Neural cell (in vitro differentiated cells): ENCODE measurements around the gene RIN1. TPM values are rescaled to one million over a fixed set of nuclear protein-coding genes. Genes with fewer than 3 reads are reported as not detected.

ENCODE experiments used
- H2AFZ ChIP-seq: fragments of 200-600, 300-800 bp; sonication (generic), shearing (Covaris generic); 2 replicates; pipeline ENCODE4 v1.6.0; 2014; ENCODE audit warnings: low read depth, mild to moderate bottlenecking, antibody characterized with exemption, low read length, moderate library complexity
- H3F3A ChIP-seq: fragments of 200-600 bp; shearing (Covaris generic); 2 replicates; pipeline ENCODE4 v1.6.1; 2016; ENCODE audit warnings: mild to moderate bottlenecking, moderate library complexity, mixed read lengths, antibody characterized with exemption, low read length; ENCODE audit not compliant: insufficient read depth, poor library complexity, severe bottlenecking
- H3K27ac ChIP-seq: fragments of 200-600, 300-800 bp; sonication (generic), shearing (Covaris generic); 2 replicates; pipeline ENCODE4 v1.5.1; 2014; ENCODE audit warnings: mild to moderate bottlenecking, low read length, moderate library complexity
- H3K27me3 ChIP-seq: fragments of 300-800, 200-600 bp; sonication (generic), shearing (Covaris generic); 2 replicates; pipeline ENCODE4 v1.6.0; 2014; ENCODE audit warnings: mild to moderate bottlenecking, low read depth, low read length, moderate library complexity; ENCODE audit not compliant: insufficient read depth
- H3K36me3 ChIP-seq: fragments of 300-800, 200-600 bp; sonication (generic), shearing (Covaris generic); 2 replicates; pipeline ENCODE4 v1.5.1; 2014; ENCODE audit warnings: mild to moderate bottlenecking, antibody characterized with exemption, low read length, moderate library complexity; ENCODE audit not compliant: insufficient read depth
- H3K4me2 ChIP-seq: fragments of 300-800, 200-600 bp; sonication (generic), shearing (Covaris generic); 2 replicates; pipeline ENCODE4 v1.6.0; 2014; ENCODE audit warnings: mild to moderate bottlenecking, low read length
- H3K4me3 ChIP-seq: fragments of 300-800, 200-600 bp; sonication (generic), shearing (Covaris generic); 2 replicates; pipeline ENCODE4 v1.5.1; 2014; ENCODE audit warnings: mild to moderate bottlenecking, low read length, moderate library complexity
- H3K79me2 ChIP-seq: fragments of 200-600 bp; shearing (Covaris generic); replicated peaks from 2 replicates; pipeline ENCODE4 v1.6.0; 2014; ENCODE audit warnings: mild to moderate bottlenecking, low read length, moderate library complexity; ENCODE audit not compliant: insufficient read depth
- H3K9ac ChIP-seq: fragments of 300-800, 200-600 bp; sonication (generic), shearing (Covaris generic); 2 replicates; pipeline ENCODE4 v1.6.1; 2016; ENCODE audit warnings: mild to moderate bottlenecking, low read length, mixed read lengths
- H3K9me2 ChIP-seq: fragments of 200-600 bp; shearing (Covaris generic); 2 replicates; pipeline ENCODE4 v1.6.1; 2016; ENCODE audit warnings: mild to moderate bottlenecking, low read length, mixed read lengths; ENCODE audit not compliant: insufficient read depth
- H3K9me3 ChIP-seq: fragments of 200-600, 300-800 bp; sonication (generic), shearing (Covaris generic); 2 replicates; pipeline ENCODE4 v1.6.1; 2016; ENCODE audit warnings: mild to moderate bottlenecking, mixed run types, low read length, moderate library complexity, mixed read lengths
- H4K20me1 ChIP-seq: fragments of 200-600 bp; shearing (Covaris generic); 2 replicates; pipeline ENCODE4 v1.6.1; 2016; ENCODE audit warnings: mild to moderate bottlenecking, mixed run types; ENCODE audit not compliant: insufficient read depth
- CTCF ChIP-seq: fragments of 450-650 bp; IDR thresholded peaks from 2 replicates; pipeline ENCODE4 v1.5.1; 2014; ENCODE audit warnings: antibody characterized with exemption, mild to moderate bottlenecking, moderate library complexity; ENCODE audit not compliant: poor library complexity, severe bottlenecking
- EP300 ChIP-seq: fragments of 450-650 bp; conservative IDR thresholded peaks from 2 replicates; pipeline ENCODE4 v1.6.1; 2014; ENCODE audit warnings: antibody characterized with exemption, mild to moderate bottlenecking, moderate library complexity; ENCODE audit not compliant: poor library complexity, severe bottlenecking
- EZH2 ChIP-seq: fragments of 200-600, 300-800 bp; shearing (Covaris generic), sonication (generic); IDR thresholded peaks from 2 replicates; pipeline ENCODE4 v1.6.1; 2014; ENCODE audit warnings: antibody characterized with exemption, low read length, borderline replicate concordance, mild to moderate bottlenecking; ENCODE audit not compliant: insufficient read depth, poor library complexity, severe bottlenecking
- MXI1 ChIP-seq: fragments of 450-650 bp; conservative IDR thresholded peaks from 2 replicates; pipeline ENCODE4 v1.6.1; 2014; ENCODE audit warnings: antibody characterized with exemption, mild to moderate bottlenecking; ENCODE audit not compliant: poor library complexity, severe bottlenecking
- POLR2AphosphoS5 ChIP-seq: IDR thresholded peaks from 2 replicates; pipeline ENCODE4 v1.6.1; 2012
- RAD21 ChIP-seq: fragments of 450-650 bp; conservative IDR thresholded peaks from 2 replicates; pipeline ENCODE4 v1.6.1; 2014; ENCODE audit warnings: antibody characterized with exemption, mild to moderate bottlenecking, moderate library complexity
- REST ChIP-seq: IDR thresholded peaks from 2 replicates; pipeline ENCODE4 v1.6.1; 2012; ENCODE audit warnings: borderline replicate concordance
- SMC3 ChIP-seq: fragments of 450-650 bp; conservative IDR thresholded peaks from 2 replicates; pipeline ENCODE4 v1.6.1; 2014; ENCODE audit warnings: antibody characterized with exemption, mild to moderate bottlenecking, moderate library complexity; ENCODE audit not compliant: poor library complexity
- TAF1 ChIP-seq: IDR thresholded peaks from 2 replicates; pipeline ENCODE4 v1.6.1; 2012; ENCODE audit warnings: low read depth
- polyA plus RNA-seq: library from polyadenylated mRNA; depleted of rRNA; stranded (reverse); fragments of >200 nt; gene quantifications from 2 replicates; pipeline ENCODE4 v1.2.3, GENCODE V29; 2014

Gene RIN1
- polyA plus RNA-seq, 1 donor from 2014 or later, result 4.2 TPM

GRCh38 chr11:66363805-66364535 is 27.7 kb upstream of the RIN1 start:
- H3K36me3 ChIP-seq, result no peaks in the 10 kb centered on the region
- TF ChIP-seq CTCF (peak; percentile 40), MXI1 (no peak)
- H3K4me2 ChIP-seq, result no peak overlapping the region
- H3K9ac ChIP-seq, result no peak overlapping the region
- no peaks in the 10 kb centered on the region for H3K79me2 ChIP-seq
- H3K27me3 ChIP-seq, result no peaks in the 10 kb centered on the region
- no peak overlapping the region for H3K4me3 ChIP-seq
- H4K20me1 ChIP-seq, result no peaks in the 10 kb centered on the region
- H2AFZ ChIP-seq, result no peak overlapping the region
- no peaks in the 10 kb centered on the region for H3K9me3 ChIP-seq
- H3F3A ChIP-seq, result no peaks in the 10 kb centered on the region
- H3K27ac ChIP-seq, result no peak overlapping the region
- no peaks in the 10 kb centered on the region for H3K9me2 ChIP-seq

- H4K20me1 ChIP-seq, result no peaks in the 10 kb centered on the region
- H3F3A ChIP-seq, result no peaks in the 10 kb centered on the region
- H3K4me2 ChIP-seq, result no peak overlapping the region
- H3K27me3 ChIP-seq, result no peaks in the 10 kb centered on the region
- H3K27ac ChIP-seq, result no peak overlapping the region
- H3K79me2 ChIP-seq, result no peaks in the 10 kb centered on the region
- no peak overlapping the region for H2AFZ ChIP-seq
- H3K4me3 ChIP-seq, result no peak overlapping the region
- no peaks in the 10 kb centered on the region for H3K36me3 ChIP-seq
- no peaks in the 10 kb centered on the region for H3K9me3 ChIP-seq
- H3K9ac ChIP-seq, result no peak overlapping the region
- TF ChIP-seq REST, result no peak
- no peak for TF ChIP-seq POLR2AphosphoS5
- no peak for TF ChIP-seq RAD21
- TF ChIP-seq MXI1, result no peak
- no peak for TF ChIP-seq EP300
- no peak for TF ChIP-seq CTCF
- TF ChIP-seq SMC3, result no peak
- no peak for TF ChIP-seq EZH2
- no peak for TF ChIP-seq TAF1
- H3K9me2 ChIP-seq, result no peaks in the 10 kb centered on the region
These were observed 27.0 kb upstream of the RIN1 start for GRCh38 chr11:66363187-66363601.
